Activated T-cell treated with anti-CD3 and anti-CD28 coated beads for 24 hours (primary cell): ENCODE measurements around the gene CERS4.
A peak's percentile ranks its signal among the peaks of the same experiment; 100 is the strongest.
"Not testable (repeated sequence)": the region's sequence is repeated elsewhere in the genome, so short reads cannot be mapped to it uniquely, and the experiment has no call there.

ENCODE experiments used
- DNase-seq: peaks from one replicate; pipeline ENCODE4 v3.0.0-alpha.2; 2020; ENCODE audit warnings: low read depth

CERS4 gene

GRCh38 chr19:8265872-8266271, 56.7 kb downstream of the CERS4 start:
- no peak for DNase-seq

- no peak for DNase-seq
Measured at GRCh38 chr19:8269724-8270123, 60.6 kb downstream of the CERS4 start.

- not testable (repeated sequence) for DNase-seq
Measured at GRCh38 chr19:8276508-8276907, 67.3 kb downstream of the CERS4 start.

DNA sequence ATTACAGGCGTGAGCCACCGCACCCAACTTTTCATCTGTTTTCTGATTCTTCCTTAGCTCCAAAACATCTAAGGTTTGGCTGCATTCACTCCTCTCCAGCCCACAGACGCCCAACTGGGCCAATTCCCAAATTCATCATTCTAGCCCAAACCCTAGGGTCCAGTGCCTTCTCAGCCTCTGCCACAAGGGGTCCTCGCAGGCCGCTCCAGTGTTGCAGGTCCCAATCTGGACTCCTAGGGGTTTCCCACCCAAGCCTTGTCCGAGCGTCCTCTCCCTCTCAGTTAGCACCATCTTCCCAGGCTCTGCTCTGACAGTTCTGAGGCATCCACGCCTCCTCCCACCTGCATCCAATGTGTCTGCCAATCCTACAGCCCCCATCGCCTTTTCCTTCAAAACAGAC, 82.2 kb downstream of the CERS4 start:
- not testable (repeated sequence) for DNase-seq

GRCh38 chr19:8302357-8302691, 93.2 kb downstream of the CERS4 start:
- no peak for DNase-seq

DNA sequence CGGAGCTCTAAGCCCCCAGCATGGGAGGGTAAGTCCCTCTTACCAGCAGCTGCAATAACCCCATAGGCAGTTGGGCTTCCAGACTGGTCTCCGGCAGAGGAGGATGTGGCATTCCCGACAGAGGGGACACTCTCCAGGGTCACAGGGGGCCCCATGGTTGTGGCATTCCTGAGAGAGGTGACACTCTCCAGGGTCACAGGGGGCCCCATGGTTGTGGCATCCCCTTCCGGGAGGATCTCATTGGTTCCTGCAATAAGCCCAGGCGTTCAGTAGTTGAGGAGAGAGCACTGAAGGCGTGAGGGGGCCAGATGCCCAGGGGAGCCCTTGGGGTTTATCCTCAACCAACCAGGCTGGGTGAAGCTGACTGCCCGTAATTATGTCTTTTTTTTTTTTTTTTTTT, 93.6 kb downstream of the CERS4 start:
- DNase-seq: no peak

DNA sequence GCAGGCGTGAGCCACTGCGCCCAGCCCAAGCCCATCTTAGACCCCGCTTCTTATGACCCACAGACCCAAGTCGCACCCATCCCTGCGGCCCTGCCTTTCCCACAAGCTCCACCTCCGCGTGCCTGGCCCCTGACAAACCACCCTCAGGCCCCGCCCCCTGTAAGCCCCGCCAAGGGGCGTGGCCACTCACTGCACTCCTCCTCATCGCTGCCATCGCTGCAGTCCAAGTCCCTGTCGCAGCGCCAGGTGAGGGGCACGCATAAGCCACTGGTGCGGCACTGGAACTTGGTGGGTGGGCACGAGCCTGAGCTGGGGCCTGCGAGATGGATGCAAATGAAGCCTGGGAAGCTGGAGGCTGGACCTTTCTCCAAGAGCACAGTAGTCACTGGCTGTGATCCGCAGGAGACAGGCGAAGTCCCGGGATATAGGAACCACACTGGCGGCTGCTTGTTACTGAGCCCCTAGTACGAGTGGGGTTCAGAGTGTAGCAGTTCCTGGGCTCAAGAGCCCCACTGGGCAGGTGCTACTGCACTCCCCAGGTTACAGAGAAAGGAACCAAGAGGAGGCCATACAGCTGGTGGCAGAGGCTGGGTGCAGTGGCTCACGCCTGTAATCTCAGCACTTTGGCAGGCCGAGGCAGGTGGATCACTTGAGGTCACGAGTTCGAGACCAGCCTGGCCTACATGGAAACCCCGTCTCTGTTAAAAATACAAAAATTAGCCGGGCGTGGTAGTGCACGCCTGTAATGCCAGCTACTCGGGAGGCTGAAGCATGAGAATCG, 95.9 kb downstream of the CERS4 start:
- peak; percentile 16 for DNase-seq

- no peak for DNase-seq
Measured at GRCh38 chr19:8305798-8306197, 96.6 kb downstream of the CERS4 start.

- DNase-seq: no peak
Measured at GRCh38 chr19:8306235-8307054, 97.3 kb downstream of the CERS4 start.

GRCh38 chr19:8307400-8307964, 98.3 kb downstream of the CERS4 start:
- DNase-seq: no peak

DNA sequence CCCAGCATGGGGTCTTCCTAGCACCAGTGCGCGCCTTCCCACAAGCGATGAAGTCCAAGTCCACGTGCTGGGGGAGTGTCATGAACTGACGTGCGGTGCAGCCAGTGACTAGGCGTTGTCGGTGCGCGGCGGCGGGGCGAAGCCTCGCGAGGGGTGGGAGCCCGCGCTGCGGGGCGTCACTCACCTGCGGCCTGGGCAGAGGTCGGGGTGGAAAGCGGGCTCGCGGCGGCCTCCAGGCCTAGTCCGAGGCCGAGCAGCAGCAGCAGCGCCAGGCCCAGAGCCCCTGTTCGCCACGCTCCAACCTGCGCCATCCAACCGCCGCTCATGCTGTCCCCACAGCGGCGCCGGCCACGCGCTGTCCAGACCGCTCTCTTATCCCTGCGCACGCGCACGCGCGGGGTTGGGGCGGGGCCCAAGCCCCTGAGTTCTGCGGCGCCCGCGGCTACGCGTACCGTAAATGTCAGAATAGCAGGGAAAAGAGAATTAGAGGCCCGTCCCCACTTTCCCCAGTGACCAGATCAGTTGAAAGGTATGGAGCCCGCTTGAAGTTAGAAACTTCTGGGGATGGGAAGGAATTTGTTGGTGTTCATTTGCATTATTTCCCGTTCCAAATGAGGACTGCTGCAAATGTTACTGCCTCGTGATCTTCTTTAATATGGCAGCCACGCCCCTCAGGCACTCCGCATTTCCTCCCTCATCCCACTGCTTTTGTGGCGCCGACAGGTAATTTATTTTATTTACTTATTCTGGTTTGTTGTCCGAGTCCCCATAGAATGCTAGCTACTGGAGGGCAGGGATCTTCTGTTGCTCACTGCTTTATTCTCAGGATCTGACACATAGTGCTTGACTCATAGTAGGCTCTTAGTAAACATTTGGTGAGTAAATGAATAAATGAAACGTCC, 99.0 kb downstream of the CERS4 start, which contains the start of gene CD320:
CD320 (minus strand) TSS at position 394 of the 902 bp plus-strand sequence; CDS start at position 326, 68 bp downstream.
- DNase-seq: peak; percentile 81

DNA sequence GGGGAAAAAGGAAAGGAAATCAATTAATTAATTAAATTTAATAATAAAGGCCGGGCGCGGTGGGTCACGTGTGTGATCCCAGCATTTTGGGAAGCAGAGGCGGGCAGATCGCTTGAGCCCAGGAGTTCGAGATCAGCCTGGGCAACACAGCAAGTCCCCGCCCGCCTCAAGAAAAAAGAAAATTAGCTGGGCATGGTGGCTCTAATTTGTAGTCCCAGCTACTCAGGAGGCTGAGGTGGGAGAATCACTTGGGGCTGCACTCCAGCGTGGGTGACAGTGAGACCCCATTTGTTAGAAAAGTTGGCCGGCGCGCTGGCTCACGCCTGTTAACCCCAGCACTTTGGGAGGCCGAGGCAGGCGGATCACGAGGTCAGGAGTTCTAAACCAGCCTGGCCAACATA, 99.7 kb downstream of the CERS4 start:
- no peak for DNase-seq

GRCh38 chr19:8310342-8311055, 101.3 kb downstream of the CERS4 start:
- DNase-seq: no peak

DNA sequence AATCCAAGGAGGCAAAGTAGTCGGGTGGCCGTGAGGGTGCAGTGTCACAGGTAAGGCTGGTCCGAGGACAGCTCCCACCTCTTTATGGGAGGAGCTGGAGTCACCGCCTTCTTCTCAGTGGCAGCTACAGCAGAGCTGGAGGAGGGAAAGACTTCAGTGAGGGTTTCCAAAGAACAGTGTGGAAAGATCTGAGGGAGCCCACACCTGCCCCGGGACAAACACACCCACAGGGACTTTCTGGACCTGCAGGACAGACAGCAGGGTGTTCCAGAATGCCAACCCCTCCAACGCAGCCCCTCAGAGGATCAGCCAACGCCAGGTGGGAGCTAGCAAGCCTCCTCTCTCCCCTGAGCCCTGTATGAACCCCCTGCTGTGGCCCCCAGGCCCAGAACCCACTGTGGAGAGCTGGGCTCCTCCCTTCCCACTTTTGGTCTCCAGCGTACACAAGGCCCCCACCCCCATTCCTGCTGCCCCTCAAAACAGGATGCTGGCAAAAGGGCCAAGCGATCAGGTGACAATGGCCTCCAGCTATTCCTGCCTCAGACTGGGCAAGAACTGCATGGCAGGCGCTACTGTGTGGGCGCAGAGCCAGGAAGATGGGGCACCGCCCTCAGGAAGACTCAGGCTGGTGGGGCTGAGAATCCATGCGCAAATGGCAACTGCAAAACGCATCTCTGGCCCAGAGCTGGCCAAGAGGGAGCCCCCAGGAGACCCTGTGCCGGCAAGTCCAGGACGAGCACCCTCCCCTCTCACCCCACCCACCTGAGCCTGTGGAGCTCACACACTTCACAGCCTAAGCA, 102.5 kb downstream of the CERS4 start:
- no peak for DNase-seq
